WTC11 (cell line): ENCODE measurements around the gene ZNF280D. TPM values are rescaled to one million over a fixed set of nuclear protein-coding genes. Genes with fewer than 3 reads are reported as not detected.
"Not testable (repeated sequence)": the region's sequence is repeated elsewhere in the genome, so short reads cannot be mapped to it uniquely, and the experiment has no call there.

Experiments
- ATAC-seq: fragments of 200-7000 bp; cut with Tn5 transposase; 2 replicates; pipeline ENCODE4 v1.10.0; 2021; ENCODE audit warnings: mild to moderate bottlenecking, moderate library complexity
- CTCF ChIA-PET: fragments of 300-600 bp; sonication (Branson Sonifier 250); formaldehyde crosslinking; loops from one replicate; lab custom pipeline; 2021; ENCODE audit warnings: antibody characterized with exemption; lab: Charles Lee
- POLR2A ChIA-PET: fragments of 350-600 bp; sonication (Branson Sonifier 250); formaldehyde crosslinking; loops from one replicate; lab custom pipeline; 2021; ENCODE audit warnings: antibody characterized with exemption; lab: Charles Lee
- DNase-seq: peaks from one replicate; pipeline ENCODE4 v3.0.0; 2021; ENCODE audit warnings: low spot score
- H3K27ac Mint-ChIP-seq: 2 replicates; pipeline ENCODE4 v1.8.0; 2021; ENCODE audit warnings: mixed read lengths
- H3K27me3 Mint-ChIP-seq: 2 replicates; pipeline ENCODE4 v1.8.0; 2021; ENCODE audit warnings: low read depth, mild to moderate bottlenecking, moderate library complexity, mixed read lengths
- H3K36me3 Mint-ChIP-seq: 2 replicates; pipeline ENCODE4 v1.8.0; 2021; ENCODE audit warnings: mixed read lengths
- H3K4me1 Mint-ChIP-seq: 2 replicates; pipeline ENCODE4 v1.8.0; 2022; ENCODE audit warnings: mixed read lengths
- H3K4me3 Mint-ChIP-seq: 2 replicates; pipeline ENCODE4 v1.8.0; 2021; ENCODE audit warnings: mild to moderate bottlenecking, moderate library complexity, mixed read lengths
- H3K9me3 Mint-ChIP-seq: 2 replicates; pipeline ENCODE4 v1.8.0; 2021; ENCODE audit warnings: mixed read lengths
- ATF3 ChIP-seq: sonication (generic); formaldehyde crosslinking; conservative IDR thresholded peaks from 2 replicates; pipeline ENCODE4 v1.8.1; 2022; ENCODE audit warnings: mild to moderate bottlenecking, missing genetic modification reagents
- CREM ChIP-seq: sonication (generic); formaldehyde crosslinking; IDR thresholded peaks from 2 replicates; pipeline ENCODE4 v1.8.1; 2022; ENCODE audit warnings: mild to moderate bottlenecking, missing genetic modification reagents, moderate library complexity
- ESRRA ChIP-seq: sonication (generic); formaldehyde crosslinking; IDR thresholded peaks from 2 replicates; pipeline ENCODE4 v1.8.1; 2022; ENCODE audit warnings: mild to moderate bottlenecking, missing genetic modification reagents, borderline replicate concordance
- FOXJ3 ChIP-seq: sonication (generic); formaldehyde crosslinking; IDR thresholded peaks from 2 replicates; pipeline ENCODE4 v1.9.0; 2021; ENCODE audit warnings: missing genetic modification reagents, mild to moderate bottlenecking, borderline replicate concordance
- FOXK1 ChIP-seq: sonication (generic); formaldehyde crosslinking; IDR thresholded peaks from 2 replicates; pipeline ENCODE4 v1.8.0; 2022; ENCODE audit warnings: mild to moderate bottlenecking, moderate library complexity, missing genetic modification reagents
- HMGA2 ChIP-seq: fragments of 250-450 bp; sonication (Bioruptor Pico); IDR thresholded peaks from 2 replicates; pipeline ENCODE4 v1.4.0; 2021; ENCODE audit warnings: mild to moderate bottlenecking, moderate library complexity
- JUN ChIP-seq: sonication (generic); formaldehyde crosslinking; IDR thresholded peaks from 2 replicates; pipeline ENCODE4 v1.8.0; 2023; ENCODE audit warnings: mild to moderate bottlenecking, missing genetic modification reagents
- MYBL2 ChIP-seq: sonication (generic); formaldehyde crosslinking; IDR thresholded peaks from 2 replicates; pipeline ENCODE4 v1.8.1; 2023; ENCODE audit warnings: mild to moderate bottlenecking, moderate library complexity, missing genetic modification reagents
- NR2C2 ChIP-seq: sonication (generic); formaldehyde crosslinking; IDR thresholded peaks from 2 replicates; pipeline ENCODE4 v1.8.0; 2022; ENCODE audit warnings: mild to moderate bottlenecking, missing genetic modification reagents
- OVOL2 ChIP-seq: fragments of 250-450 bp; sonication (Bioruptor Pico); IDR thresholded peaks from 2 replicates; pipeline ENCODE4 v1.9.0; 2021; ENCODE audit warnings: mild to moderate bottlenecking, borderline replicate concordance
- PREB ChIP-seq: sonication (generic); formaldehyde crosslinking; IDR thresholded peaks from 2 replicates; pipeline ENCODE4 v1.8.1; 2022; ENCODE audit warnings: mild to moderate bottlenecking, missing genetic modification reagents, moderate library complexity, borderline replicate concordance
- PRRX2 ChIP-seq: fragments of 250-450 bp; sonication (Bioruptor Pico); IDR thresholded peaks from 2 replicates; pipeline ENCODE4 v1.8.0; 2021; ENCODE audit warnings: mild to moderate bottlenecking
- RORB ChIP-seq: fragments of 250-450 bp; sonication (Bioruptor Pico); IDR thresholded peaks from 2 replicates; pipeline ENCODE4 v1.9.0; 2021; ENCODE audit warnings: mild to moderate bottlenecking
- ZNF317 ChIP-seq: sonication (generic); formaldehyde crosslinking; IDR thresholded peaks from 2 replicates; pipeline ENCODE4 v1.8.1; 2023; ENCODE audit warnings: low read depth, mild to moderate bottlenecking, moderate library complexity, missing genetic modification reagents, borderline replicate concordance
- total RNA-seq: library from RNA; stranded (reverse); gene quantifications from 3 replicates; pipeline ENCODE4 v1.2.3, GENCODE V29; 2021
- TF ChIP-seq, protein P1 (sequence below): sonication (generic); formaldehyde crosslinking; IDR thresholded peaks from 2 replicates; pipeline ENCODE4 v1.8.1; 2023; ENCODE audit warnings: mild to moderate bottlenecking, missing genetic modification reagents, moderate library complexity
- TF ChIP-seq, protein P2 (sequence below): fragments of 250-450 bp; sonication (Bioruptor Pico); conservative IDR thresholded peaks from 2 replicates; pipeline ENCODE4 v1.9.0; 2021; ENCODE audit warnings: mild to moderate bottlenecking
- TF ChIP-seq, protein P3 (sequence below): sonication (generic); formaldehyde crosslinking; IDR thresholded peaks from 2 replicates; pipeline ENCODE4 v1.8.1; 2023; ENCODE audit warnings: mild to moderate bottlenecking, missing genetic modification reagents
- TF ChIP-seq, protein P4 (sequence below): sonication (generic); formaldehyde crosslinking; IDR thresholded peaks from 2 replicates; pipeline ENCODE4 v1.8.0; 2022; ENCODE audit warnings: mild to moderate bottlenecking, missing genetic modification reagents

Gene ZNF280D
- total RNA-seq, 1 experiment from 2014 or later, result 25.7 TPM

DNA sequence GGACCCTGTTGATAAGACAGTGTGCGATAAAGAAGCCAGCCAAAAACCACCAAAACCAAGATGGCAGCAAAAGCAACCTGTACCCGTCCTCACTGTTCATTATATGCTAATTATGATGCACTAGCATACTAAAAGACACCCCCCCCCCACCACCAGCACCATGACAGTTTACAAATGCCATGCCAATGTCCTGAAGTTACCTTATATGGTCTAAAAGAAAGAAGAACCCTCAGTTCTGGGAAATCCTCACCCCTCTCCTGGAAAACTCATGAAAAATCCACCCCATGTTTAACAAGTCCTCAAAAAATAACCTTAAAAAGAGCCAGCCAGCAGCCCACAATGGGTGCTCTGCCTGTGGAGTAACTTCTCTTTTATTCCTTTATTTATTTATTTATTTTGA is 48.4 kb upstream of the ZNF280D start:
- ATAC-seq, result no peak

DNA sequence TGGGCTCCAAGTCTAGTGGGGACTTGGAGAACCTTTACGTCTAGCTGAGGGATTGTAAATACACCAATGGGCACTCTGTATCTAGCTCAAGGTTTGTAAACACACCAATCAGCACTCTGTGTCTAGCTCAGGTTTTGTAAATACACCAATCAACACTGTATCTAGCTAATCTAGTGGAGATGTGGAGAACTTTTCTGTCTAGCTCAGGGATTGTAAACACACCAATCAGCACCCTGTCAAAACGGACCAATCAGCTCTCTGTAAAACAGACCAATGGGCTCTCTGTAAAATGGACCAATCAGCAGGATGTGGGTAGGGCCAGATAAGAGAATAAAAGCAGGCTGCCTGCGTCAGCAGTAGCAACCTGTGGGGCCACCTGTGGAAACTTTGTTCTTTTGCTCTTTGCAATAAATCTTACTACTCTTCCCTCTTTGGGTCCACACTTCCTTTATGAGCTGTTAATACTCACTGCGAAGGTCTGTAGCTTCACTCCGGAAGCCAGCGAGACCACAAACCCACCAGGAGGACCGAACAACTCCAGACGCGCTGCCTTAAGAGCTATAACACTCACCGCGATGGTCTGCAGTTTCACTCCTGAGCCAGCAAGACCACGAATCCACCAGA is 46.9 kb upstream of the ZNF280D start:
- not testable (repeated sequence) for ATAC-seq

More for the DNA sequence above, 48.4 kb upstream of the ZNF280D start:
- H3K9me3 Mint-ChIP-seq, result peaks cover 36% of the 10 kb centered on the region
- H3K4me1 Mint-ChIP-seq, result 0 out of 2 replicates have a peak, but pooled peaks cover 5% of the 10 kb centered on the region
- peaks cover 5% of the 10 kb centered on the region; the same call in 1 of the 2 replicates for H3K36me3 Mint-ChIP-seq
- H3K27ac Mint-ChIP-seq, result no peak overlapping the region
- POLR2A ChIA-PET, result no interaction called here
- CTCF ChIA-PET, result no interaction called here
- H3K4me3 Mint-ChIP-seq, result no peak overlapping the region
- no peak for DNase-seq
- no peaks in the 10 kb centered on the region for H3K27me3 Mint-ChIP-seq
- no peak for TF ChIP-seq OVOL2
- TF ChIP-seq NR2C2 (CRISPR knock-in tag), result no peak
- TF ChIP-seq PREB (CRISPR knock-in tag), result no peak
- TF ChIP-seq, protein P1, sequence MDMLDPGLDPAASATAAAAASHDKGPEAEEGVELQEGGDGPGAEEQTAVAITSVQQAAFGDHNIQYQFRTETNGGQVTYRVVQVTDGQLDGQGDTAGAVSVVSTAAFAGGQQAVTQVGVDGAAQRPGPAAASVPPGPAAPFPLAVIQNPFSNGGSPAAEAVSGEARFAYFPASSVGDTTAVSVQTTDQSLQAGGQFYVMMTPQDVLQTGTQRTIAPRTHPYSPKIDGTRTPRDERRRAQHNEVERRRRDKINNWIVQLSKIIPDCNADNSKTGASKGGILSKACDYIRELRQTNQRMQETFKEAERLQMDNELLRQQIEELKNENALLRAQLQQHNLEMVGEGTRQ (CRISPR knock-in tag), result no peak
- TF ChIP-seq ESRRA (CRISPR knock-in tag), result no peak
- TF ChIP-seq FOXK1, result no peak
- TF ChIP-seq ATF3 (CRISPR knock-in tag), result no peak
- TF ChIP-seq HMGA2 (CRISPR knock-in tag), result no peak
- TF ChIP-seq, all 79 proteins: peak for 0

DNA sequence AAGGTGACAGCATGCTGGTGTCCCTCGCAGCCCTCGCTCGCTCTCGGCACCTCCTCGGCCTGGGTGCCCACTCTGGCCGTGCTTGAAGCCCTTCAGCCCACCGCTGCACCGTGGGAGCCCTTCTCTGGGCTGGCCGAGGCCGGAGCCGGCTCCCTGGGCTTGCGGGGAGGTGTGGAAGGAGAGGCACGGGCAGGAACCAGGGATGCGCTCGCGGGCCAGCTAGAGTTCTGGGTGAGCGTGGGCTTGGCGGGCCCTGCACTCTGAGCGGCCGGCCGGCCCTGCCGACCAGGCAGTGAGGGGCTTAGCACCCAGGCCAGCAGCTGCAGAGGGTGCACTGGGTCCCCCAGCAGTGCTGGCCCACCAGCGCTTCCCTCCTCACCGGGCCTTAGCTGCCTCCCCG is 46.1 kb upstream of the ZNF280D start:
- Mint-ChIP-seq H3K27me3 (peaks cover 11% of the 10 kb centered on the region), H3K9me3 (peaks cover 36% of the 10 kb centered on the region)
- CTCF ChIA-PET, result interaction anchor here (2.4 kb wide), 1 partner anchor 288 kb away, joined by 6 read pairs; no protein-coding TSS in a partner anchor
- H3K27ac Mint-ChIP-seq, POLR2A ChIA-PET, ATAC-seq, H3K4me3 Mint-ChIP-seq, DNase-seq, H3K4me1 Mint-ChIP-seq, H3K36me3 Mint-ChIP-seq: not testable (repeated sequence)

More for the DNA sequence above, 46.9 kb upstream of the ZNF280D start:
- H3K4me1 Mint-ChIP-seq, H3K4me3 Mint-ChIP-seq, H3K36me3 Mint-ChIP-seq, H3K27me3 Mint-ChIP-seq, POLR2A ChIA-PET, H3K27ac Mint-ChIP-seq, DNase-seq: not testable (repeated sequence)
- H3K9me3 Mint-ChIP-seq, result peaks cover 36% of the 10 kb centered on the region
- CTCF ChIA-PET, result interaction anchor here (2.4 kb wide), 1 partner anchor 289 kb away, joined by 6 read pairs; no protein-coding TSS in a partner anchor

- peaks cover 18% of the 10 kb centered on the region for H3K27me3 Mint-ChIP-seq
- POLR2A ChIA-PET, result no interaction called here
- H3K4me3 Mint-ChIP-seq, result no peak overlapping the region
- ATAC-seq (no peak), DNase-seq (no peak)
- H3K27ac Mint-ChIP-seq, result no peak overlapping the region
- CTCF ChIA-PET, result interaction anchor here (2.4 kb wide), 1 partner anchor 287 kb away, joined by 6 read pairs; no protein-coding TSS in a partner anchor
- TF ChIP-seq, protein P2, sequence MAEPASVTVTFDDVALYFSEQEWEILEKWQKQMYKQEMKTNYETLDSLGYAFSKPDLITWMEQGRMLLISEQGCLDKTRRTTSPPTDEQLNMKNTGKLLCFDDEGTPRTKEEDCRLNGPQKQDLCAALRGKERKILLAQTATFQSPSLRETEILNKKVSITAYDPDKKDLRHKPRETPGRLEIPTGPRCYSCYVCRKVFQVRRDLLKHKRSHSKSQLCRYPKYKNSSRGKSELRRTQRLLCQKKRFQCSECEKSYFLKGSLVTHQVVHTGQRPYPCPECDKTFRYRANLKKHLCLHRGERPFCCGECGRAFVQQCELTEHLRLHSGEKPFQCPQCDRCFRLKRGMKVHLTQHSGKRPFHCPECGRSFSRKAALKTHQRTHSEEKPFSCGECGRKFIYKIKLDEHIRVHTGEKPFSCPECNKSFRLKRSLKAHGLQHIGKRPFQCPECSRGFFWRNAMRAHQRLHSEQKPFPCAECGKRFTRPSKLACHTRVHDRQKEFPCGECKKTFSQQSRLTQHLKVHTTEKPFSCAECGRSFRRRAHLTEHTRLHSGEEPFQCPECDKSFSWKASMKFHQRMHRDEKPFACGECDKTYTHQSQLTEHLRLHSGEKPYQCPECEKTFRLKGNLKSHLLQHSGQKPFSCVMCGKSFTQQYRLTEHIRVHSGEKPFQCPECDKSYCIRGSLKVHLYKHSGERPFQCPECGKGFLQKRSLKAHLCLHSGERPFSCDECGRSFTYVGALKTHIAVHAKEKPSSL, result no peak
- TF ChIP-seq CREM (CRISPR knock-in tag), result no peak
- TF ChIP-seq, protein P3, sequence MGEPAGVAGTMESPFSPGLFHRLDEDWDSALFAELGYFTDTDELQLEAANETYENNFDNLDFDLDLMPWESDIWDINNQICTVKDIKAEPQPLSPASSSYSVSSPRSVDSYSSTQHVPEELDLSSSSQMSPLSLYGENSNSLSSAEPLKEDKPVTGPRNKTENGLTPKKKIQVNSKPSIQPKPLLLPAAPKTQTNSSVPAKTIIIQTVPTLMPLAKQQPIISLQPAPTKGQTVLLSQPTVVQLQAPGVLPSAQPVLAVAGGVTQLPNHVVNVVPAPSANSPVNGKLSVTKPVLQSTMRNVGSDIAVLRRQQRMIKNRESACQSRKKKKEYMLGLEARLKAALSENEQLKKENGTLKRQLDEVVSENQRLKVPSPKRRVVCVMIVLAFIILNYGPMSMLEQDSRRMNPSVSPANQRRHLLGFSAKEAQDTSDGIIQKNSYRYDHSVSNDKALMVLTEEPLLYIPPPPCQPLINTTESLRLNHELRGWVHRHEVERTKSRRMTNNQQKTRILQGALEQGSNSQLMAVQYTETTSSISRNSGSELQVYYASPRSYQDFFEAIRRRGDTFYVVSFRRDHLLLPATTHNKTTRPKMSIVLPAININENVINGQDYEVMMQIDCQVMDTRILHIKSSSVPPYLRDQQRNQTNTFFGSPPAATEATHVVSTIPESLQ (CRISPR knock-in tag), result no peak
- TF ChIP-seq ZNF317 (CRISPR knock-in tag), result no peak
- no peak for TF ChIP-seq FOXJ3
- no peak for TF ChIP-seq MYBL2 (CRISPR knock-in tag)
- TF ChIP-seq JUN, result no peak
- TF ChIP-seq RORB, result no peak
- TF ChIP-seq PRRX2 (CRISPR knock-in tag), result no peak
- TF ChIP-seq, protein P4, sequence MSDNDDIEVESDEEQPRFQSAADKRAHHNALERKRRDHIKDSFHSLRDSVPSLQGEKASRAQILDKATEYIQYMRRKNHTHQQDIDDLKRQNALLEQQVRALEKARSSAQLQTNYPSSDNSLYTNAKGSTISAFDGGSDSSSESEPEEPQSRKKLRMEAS (CRISPR knock-in tag), result no peak
- 0 out of 2 replicates have a peak, but pooled peaks cover 4% of the 10 kb centered on the region for H3K4me1 Mint-ChIP-seq
- H3K36me3 Mint-ChIP-seq, result peaks cover 5% of the 10 kb centered on the region; the same call in 1 of the 2 replicates
- H3K9me3 Mint-ChIP-seq, result peaks cover 31% of the 10 kb centered on the region
Measured at GRCh38 chr15:56778761-56779160, 45.5 kb upstream of the ZNF280D start.
